H1 (cell line): ENCODE results near the gene SLC37A1. TPM values are rescaled to one million over a fixed set of nuclear protein-coding genes. Genes with fewer than 3 reads are reported as not detected.

Source experiments
- CTCF ChIA-PET: fragments of 300-600 bp; sonication (Branson Sonifier 250); formaldehyde crosslinking; loops from one replicate; lab custom pipeline; 2021; ENCODE audit not compliant: partially characterized antibody; lab: Charles Lee
- POLR2A ChIA-PET: fragments of 300-600 bp; sonication (Branson Sonifier 250); formaldehyde crosslinking; loops from one replicate; lab custom pipeline; 2021; ENCODE audit warnings: inconsistent platforms; ENCODE audit not compliant: partially characterized antibody; lab: Charles Lee
- DNase-seq, 2 experiments: peaks; one replicate each; pipeline versions ENCODE4 v3.0.0 to v3.0.0-alpha.2; 2010 to 2022; ENCODE audit warnings: low spot score in 2 of 2, low read depth in 1 of 2, mixed read lengths in 1 of 2
- FAIRE-seq: peaks from 2 replicates; lab custom pipeline; 2011; peaks lifted over from hg19 to GRCh38; lab: Jason Lieb, UNC
- H2AFZ ChIP-seq: 2 replicates; pipeline ENCODE4 v1.8.1; 2012; ENCODE audit warnings: low read length, inconsistent platforms
- H2AK5ac ChIP-seq: 2 replicates; pipeline ENCODE4 v1.6.1; 2013; ENCODE audit warnings: low read depth, low read length
- H2BK120ac ChIP-seq: replicated peaks from 2 replicates; pipeline ENCODE3; 2013; ENCODE audit warnings: low read depth, low read length, inconsistent platforms
- H2BK12ac ChIP-seq: 2 replicates; pipeline ENCODE4 v1.6.1; 2013; ENCODE audit warnings: low read depth, low read length
- H2BK15ac ChIP-seq: 2 replicates; pipeline ENCODE4 v1.6.1; 2013; ENCODE audit warnings: low read length
- H2BK20ac ChIP-seq: 2 replicates; pipeline ENCODE4 v1.6.1; 2013; ENCODE audit warnings: low read length
- H2BK5ac ChIP-seq: 2 replicates; pipeline ENCODE4 v1.6.1; 2013; ENCODE audit warnings: low read depth, low read length
- H3K14ac ChIP-seq: 2 replicates; pipeline ENCODE4 v1.6.1; 2013; ENCODE audit warnings: inconsistent platforms; ENCODE audit not compliant: insufficient read length
- H3K18ac ChIP-seq: 2 replicates; pipeline ENCODE4 v1.6.1; 2013; ENCODE audit warnings: low read length; ENCODE audit errors: extremely low read depth
- H3K23ac ChIP-seq: 2 replicates; pipeline ENCODE4 v1.6.1; 2013; ENCODE audit warnings: inconsistent platforms; ENCODE audit not compliant: insufficient read length
- H3K23me2 ChIP-seq: 2 replicates; pipeline ENCODE4 v1.6.1; 2013; ENCODE audit warnings: low read depth, low read length
- H3K27ac ChIP-seq: 2 replicates; pipeline ENCODE4 v1.6.1; 2011; ENCODE audit warnings: low read depth, low read length, inconsistent platforms
- H3K27me3 ChIP-seq, 4 experiments: replicated peaks in 1 of 4; 1 replicate in 1 of 4; 2 replicates in 3 of 4; pipeline versions ENCODE4 v1.6.1 to v1.8.1; 2011 to 2013; ENCODE audit warnings: low read length in 3 of 4, mild to moderate bottlenecking in 3 of 4, inconsistent platforms in 2 of 4, mixed read lengths in 2 of 4, moderate library complexity in 1 of 4; ENCODE audit not compliant: control insufficient read depth in 3 of 4, insufficient read depth in 3 of 4; ENCODE audit errors: extremely low read depth in 1 of 4
- H3K36me3 ChIP-seq, 4 experiments: 2 replicates each; pipeline versions ENCODE4 v1.6.1 to v1.8.1; 2011 to 2013; ENCODE audit warnings: mild to moderate bottlenecking in 4 of 4, low read length in 3 of 4, moderate library complexity in 2 of 4, control low read depth in 1 of 4, inconsistent platforms in 1 of 4; ENCODE audit not compliant: insufficient read depth in 4 of 4, control insufficient read depth in 2 of 4
- H3K4ac ChIP-seq: replicated peaks from 2 replicates; pipeline ENCODE3; 2013; ENCODE audit warnings: low read length, low read depth, mixed read lengths, inconsistent platforms; ENCODE audit not compliant: insufficient read length
- H3K4me1 ChIP-seq, 4 experiments: replicated peaks in 1 of 4; 1 replicate in 1 of 4; 2 replicates in 3 of 4; pipeline versions ENCODE4 v1.6.1 to v1.8.1; 2011 to 2013; ENCODE audit warnings: low read length in 3 of 4, inconsistent platforms in 2 of 4, mixed read lengths in 1 of 4; ENCODE audit not compliant: insufficient read depth in 4 of 4, control insufficient read depth in 3 of 4
- H3K4me2 ChIP-seq, 2 experiments: 2 replicates each; pipeline versions ENCODE4 v1.6.1 to v1.8.1; 2011 to 2013; ENCODE audit warnings: low read depth in 2 of 2, low read length in 2 of 2, control low read depth in 1 of 2, inconsistent platforms in 1 of 2, mild to moderate bottlenecking in 1 of 2; ENCODE audit not compliant: insufficient read depth in 1 of 2
- H3K4me3 ChIP-seq, 4 experiments: fragments of 200-600, 300-600 bp in 1 of 4; sonication (generic), shearing (Covaris generic), sonication (Bioruptor Twin) in 1 of 4; 2 replicates each; pipeline versions ENCODE4 v1.5.1 to v1.8.1; 2011 to 2016; ENCODE audit warnings: low read length in 4 of 4, low read depth in 3 of 4, control low read depth in 2 of 4, inconsistent platforms in 2 of 4, mild to moderate bottlenecking in 2 of 4, mixed read lengths in 1 of 4, moderate library complexity in 1 of 4; ENCODE audit not compliant: insufficient read depth in 2 of 4; ENCODE audit errors: extremely low read depth in 1 of 4
- H3K56ac ChIP-seq: replicated peaks from 2 replicates; pipeline ENCODE3; 2013; ENCODE audit warnings: low read depth, mild to moderate bottlenecking, mixed read lengths, low read length, inconsistent platforms; ENCODE audit not compliant: insufficient read length
- H3K79me1 ChIP-seq: 2 replicates; pipeline ENCODE4 v1.6.1; 2013; ENCODE audit warnings: low read depth, low read length, control low read depth
- H3K79me2 ChIP-seq, 2 experiments: 2 replicates each; pipeline versions ENCODE4 v1.6.1 to v1.8.1; 2012 to 2013; ENCODE audit warnings: low read length in 2 of 2, mild to moderate bottlenecking in 2 of 2, inconsistent platforms in 1 of 2; ENCODE audit not compliant: insufficient read depth in 2 of 2, control insufficient read depth in 1 of 2
- H3K9ac ChIP-seq, 4 experiments: replicated peaks in 1 of 4; 1 replicate in 1 of 4; 2 replicates in 3 of 4; pipeline versions ENCODE4 v1.6.1 to v1.8.1; 2011 to 2013; ENCODE audit warnings: low read depth in 3 of 4, low read length in 3 of 4, control low read depth in 2 of 4, mild to moderate bottlenecking in 2 of 4, moderate library complexity in 2 of 4, inconsistent platforms in 1 of 4; ENCODE audit errors: extremely low read depth in 1 of 4
- H3K9me3 ChIP-seq, 2 experiments: 2 replicates each; pipeline versions ENCODE4 v1.6.1 to v1.8.1; 2012 to 2013; ENCODE audit warnings: mild to moderate bottlenecking in 2 of 2, moderate library complexity in 2 of 2, control low read depth in 1 of 2, inconsistent platforms in 1 of 2, low read depth in 1 of 2, low read length in 1 of 2, mixed read lengths in 1 of 2; ENCODE audit not compliant: insufficient read depth in 2 of 2
- H4K20me1 ChIP-seq, 2 experiments: replicated peaks in 1 of 2; 2 replicates each; pipeline versions ENCODE3 to v1.8.1; 2011 to 2013; ENCODE audit warnings: inconsistent platforms in 2 of 2, low read length in 2 of 2, mild to moderate bottlenecking in 1 of 2; ENCODE audit not compliant: insufficient read depth in 2 of 2, control insufficient read depth in 1 of 2
- H4K5ac ChIP-seq: 2 replicates; pipeline ENCODE4 v1.6.1; 2013; ENCODE audit warnings: low read length, low read depth, mixed read lengths, inconsistent platforms; ENCODE audit not compliant: insufficient read length
- H4K8ac ChIP-seq: 2 replicates; pipeline ENCODE4 v1.8.0; 2013; ENCODE audit warnings: mild to moderate bottlenecking, moderate library complexity, low read length, inconsistent platforms; ENCODE audit not compliant: insufficient read depth; ENCODE audit errors: extremely low read depth
- H4K91ac ChIP-seq: replicated peaks from 2 replicates; pipeline ENCODE3; 2013; ENCODE audit warnings: low read length, mixed read lengths, inconsistent platforms; ENCODE audit not compliant: insufficient read length
- CEBPB ChIP-seq: IDR thresholded peaks from 2 replicates; pipeline ENCODE4 v1.6.1; 2012; ENCODE audit warnings: low read depth, low read length
- EGR1 ChIP-seq: IDR thresholded peaks from 2 replicates; pipeline ENCODE4 v1.6.1; 2011; ENCODE audit warnings: low read depth, low read length, borderline replicate concordance
- KDM1A ChIP-seq: fragments of 200-600, 300-600 bp; sonication (generic); IDR thresholded peaks from 2 replicates; pipeline ENCODE4 v1.7.1; 2016; ENCODE audit warnings: mild to moderate bottlenecking, low read length, borderline replicate concordance
- SUZ12 ChIP-seq: fragments of 200-600 bp; sonication (generic); IDR thresholded peaks from 2 replicates; pipeline ENCODE4 v1.6.1; 2012; ENCODE audit warnings: mild to moderate bottlenecking, inconsistent platforms, low read length, moderate library complexity, mixed read lengths
- WGBS, 2 experiments: shearing (Covaris generic) in 1 of 2; methylation state at CpG; one replicate each; pipeline versions ENCODE4 v1.1.6 to v1.1.7; 2013 to 2015; ENCODE audit warnings: low lambda C conversion rate in 2 of 2, mixed read lengths in 2 of 2, inconsistent platforms in 1 of 2, low coverage in 1 of 2, missing lambda C conversion rate in 1 of 2; ENCODE audit not compliant: insufficient replicate concordance in 2 of 2, insufficient coverage in 1 of 2, insufficient read length in 1 of 2; ENCODE audit errors: extremely low coverage in 1 of 2, missing lambda C conversion rate in 1 of 2; 5-methylcytosine and 5-hydroxymethylcytosine counted together
- polyA plus RNA-seq, 7 experiments: library from polyadenylated mRNA; depleted of rRNA in 3 of 7; stranded (reverse) in 5 of 7; unstranded in 2 of 7; fragments of >200 nt in 5 of 7; fragments of 200-250 nt in 2 of 7; gene quantifications; 1 replicate in 5 of 7; 2 replicates in 1 of 7; 4 replicates in 1 of 7; pipeline versions ENCODE4 v1.2.1 to v1.2.3, GENCODE V29; 2011 to 2013; ENCODE audit warnings: missing spikeins in 2 of 7, mixed read lengths in 2 of 7
- total RNA-seq: library from RNA; stranded (reverse); fragmentation: NEBNext Ultra II Directional; extraction: Animal tissue kit (Norgen Biotek cat#: 25700); gene quantifications from 2 replicates; pipeline ENCODE4 v1.2.1, GENCODE V29; 2021
- TF ChIP-seq, protein P1 (sequence below): IDR thresholded peaks from 2 replicates; pipeline ENCODE4 v1.6.1; 2012; ENCODE audit warnings: inconsistent platforms
- TF ChIP-seq, protein P2 (sequence below), 3 experiments: IDR thresholded peaks; 1 replicate in 2 of 3; 2 replicates in 1 of 3; pipeline versions ENCODE4 v1.5.1 to v1.6.1; 2011; ENCODE audit warnings: low read length in 3 of 3, mild to moderate bottlenecking in 3 of 3, inconsistent platforms in 2 of 3, low read depth in 1 of 3, moderate library complexity in 1 of 3; ENCODE audit not compliant: insufficient read depth in 1 of 3; ENCODE audit errors: control extremely low read depth in 1 of 3

SLC37A1 gene
- total and polyA plus RNA-seq, 2 of the 8 experiments (the other 6 are each of a cell fraction or from before 2014, with no cell fraction given) = 15.6 to 30.9 TPM

DNA sequence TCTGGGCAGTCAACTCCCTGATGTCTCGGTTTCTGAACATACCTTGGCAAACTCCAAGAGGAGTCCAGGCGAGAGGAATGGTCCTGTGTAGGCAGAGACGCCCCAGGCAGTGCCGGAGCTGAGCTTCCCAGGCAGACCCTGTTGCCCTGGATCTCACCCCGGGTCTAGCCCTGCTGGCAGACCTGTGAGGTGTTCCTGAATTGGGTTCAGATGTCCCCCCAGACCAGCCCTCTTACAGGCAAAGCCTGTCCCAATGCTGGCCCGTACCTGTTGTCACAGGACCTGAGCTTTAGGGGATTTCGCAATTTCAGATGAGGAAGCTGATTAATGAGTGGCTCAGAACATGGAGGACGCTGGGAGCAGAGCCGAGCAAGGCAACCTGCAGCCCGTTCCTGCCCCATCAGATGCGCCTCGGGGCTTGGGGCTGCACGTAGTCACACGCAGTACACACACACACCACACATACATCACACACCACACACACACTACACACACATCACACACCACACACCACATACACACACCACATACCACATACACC, 101.2 kb downstream of the SLC37A1 start:
- Histone ChIP-seq H4K8ac (peak overlapping the region; percentile 28), H4K20me1 (peaks cover 0 to 7% of the 10 kb centered on the region in 2 experiments), H3K9ac (no peak overlapping the region), H3K23ac (no peak overlapping the region), H3K4me3 (no peak overlapping the region), H3K4me1 (no peaks in the 10 kb centered on the region), H3K79me1 (no peaks in the 10 kb centered on the region), H3K56ac (peak overlapping the region; percentile 95), H4K5ac (no peak overlapping the region), H3K36me3 (no peaks in the 10 kb centered on the region; a peak in 1 of 8 replicates), H3K27ac (no peak overlapping the region), H3K9me3 (no peaks in the 10 kb centered on the region), H3K27me3 (peaks cover 0 to 2% (median 0%) of the 10 kb centered on the region in 4 experiments; a peak in 2 of 7 replicates), H3K4me2 (no peak overlapping the region), H3K4ac (no peak overlapping the region), H2BK15ac (peak overlapping the region; percentile 99; the same call in 1 of the 2 replicates), H2BK20ac (peak overlapping the region; percentile 82), H4K91ac (peak overlapping the region; percentile 55), H2BK120ac (no peak overlapping the region), H2BK5ac (no peak overlapping the region), H2BK12ac (peak overlapping the region; percentile 99; the same call in 1 of the 2 replicates), H2AFZ (no peak overlapping the region), H2AK5ac (peak overlapping the region; percentile 96; the same call in 1 of the 2 replicates), H3K14ac (no peak overlapping the region), H3K23me2 (peaks cover 11% of the 10 kb centered on the region; the same call in 1 of the 2 replicates), H3K79me2 (no peaks in the 10 kb centered on the region), H3K18ac (no peak overlapping the region; the same call in 1 of the 2 replicates)
- DNase-seq (no peak), FAIRE-seq (no peak)
- POLR2A ChIA-PET = no interaction called here
- CTCF ChIA-PET = interaction anchor here (0.6 to 1.4 kb wide), 3 partner anchors 22 to 38 kb away, joined by 3 to 5 read pairs (median 4); no protein-coding TSS in a partner anchor
- TF ChIP-seq CEBPB = peak; percentile 98
- no peak for TF ChIP-seq SUZ12
- TF ChIP-seq, protein P1, sequence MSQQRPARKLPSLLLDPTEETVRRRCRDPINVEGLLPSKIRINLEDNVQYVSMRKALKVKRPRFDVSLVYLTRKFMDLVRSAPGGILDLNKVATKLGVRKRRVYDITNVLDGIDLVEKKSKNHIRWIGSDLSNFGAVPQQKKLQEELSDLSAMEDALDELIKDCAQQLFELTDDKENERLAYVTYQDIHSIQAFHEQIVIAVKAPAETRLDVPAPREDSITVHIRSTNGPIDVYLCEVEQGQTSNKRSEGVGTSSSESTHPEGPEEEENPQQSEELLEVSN = no peak
- no peak for TF ChIP-seq KDM1A
- no peak for TF ChIP-seq EGR1
- TF ChIP-seq, protein P2, sequence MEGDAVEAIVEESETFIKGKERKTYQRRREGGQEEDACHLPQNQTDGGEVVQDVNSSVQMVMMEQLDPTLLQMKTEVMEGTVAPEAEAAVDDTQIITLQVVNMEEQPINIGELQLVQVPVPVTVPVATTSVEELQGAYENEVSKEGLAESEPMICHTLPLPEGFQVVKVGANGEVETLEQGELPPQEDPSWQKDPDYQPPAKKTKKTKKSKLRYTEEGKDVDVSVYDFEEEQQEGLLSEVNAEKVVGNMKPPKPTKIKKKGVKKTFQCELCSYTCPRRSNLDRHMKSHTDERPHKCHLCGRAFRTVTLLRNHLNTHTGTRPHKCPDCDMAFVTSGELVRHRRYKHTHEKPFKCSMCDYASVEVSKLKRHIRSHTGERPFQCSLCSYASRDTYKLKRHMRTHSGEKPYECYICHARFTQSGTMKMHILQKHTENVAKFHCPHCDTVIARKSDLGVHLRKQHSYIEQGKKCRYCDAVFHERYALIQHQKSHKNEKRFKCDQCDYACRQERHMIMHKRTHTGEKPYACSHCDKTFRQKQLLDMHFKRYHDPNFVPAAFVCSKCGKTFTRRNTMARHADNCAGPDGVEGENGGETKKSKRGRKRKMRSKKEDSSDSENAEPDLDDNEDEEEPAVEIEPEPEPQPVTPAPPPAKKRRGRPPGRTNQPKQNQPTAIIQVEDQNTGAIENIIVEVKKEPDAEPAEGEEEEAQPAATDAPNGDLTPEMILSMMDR (IDR thresholded peaks at IDR 0.05; ENCODE audit: control extremely low read depth in 1 of 3, insufficient read depth in 1 of 3, low read depth in 1 of 3, low read length in 3 of 3) = no peak
- WGBS, 2 experiments = 93% methylated on average over 14 of the region's 14 CpGs; no CpG with 5 or more reads in 1 of the 2 experiments
